Astrocyte of the cerebellum (primary cell): ENCODE measurements around the gene SNRPD2.

Source experiments
- DNase-seq: peaks from one replicate; pipeline ENCODE4 v3.0.0-alpha.2; 2011; ENCODE audit warnings: low read depth
- H3K4me3 ChIP-seq: 2 replicates; pipeline ENCODE4 v1.5.1; 2011; ENCODE audit warnings: mild to moderate bottlenecking, low read depth, low read length, moderate library complexity
- CTCF ChIP-seq: IDR thresholded peaks from 2 replicates; pipeline ENCODE4 v1.5.1; 2012; ENCODE audit warnings: low read length, low read depth, moderate library complexity, mild to moderate bottlenecking; ENCODE audit errors: missing control alignments
- in situ Hi-C: cut with HindIII; loops from 2 replicates; pipeline ENCODE4 v1.10.0; 2017; ENCODE audit warnings: low sequenced_read_pairs

SNRPD2 gene

DNA sequence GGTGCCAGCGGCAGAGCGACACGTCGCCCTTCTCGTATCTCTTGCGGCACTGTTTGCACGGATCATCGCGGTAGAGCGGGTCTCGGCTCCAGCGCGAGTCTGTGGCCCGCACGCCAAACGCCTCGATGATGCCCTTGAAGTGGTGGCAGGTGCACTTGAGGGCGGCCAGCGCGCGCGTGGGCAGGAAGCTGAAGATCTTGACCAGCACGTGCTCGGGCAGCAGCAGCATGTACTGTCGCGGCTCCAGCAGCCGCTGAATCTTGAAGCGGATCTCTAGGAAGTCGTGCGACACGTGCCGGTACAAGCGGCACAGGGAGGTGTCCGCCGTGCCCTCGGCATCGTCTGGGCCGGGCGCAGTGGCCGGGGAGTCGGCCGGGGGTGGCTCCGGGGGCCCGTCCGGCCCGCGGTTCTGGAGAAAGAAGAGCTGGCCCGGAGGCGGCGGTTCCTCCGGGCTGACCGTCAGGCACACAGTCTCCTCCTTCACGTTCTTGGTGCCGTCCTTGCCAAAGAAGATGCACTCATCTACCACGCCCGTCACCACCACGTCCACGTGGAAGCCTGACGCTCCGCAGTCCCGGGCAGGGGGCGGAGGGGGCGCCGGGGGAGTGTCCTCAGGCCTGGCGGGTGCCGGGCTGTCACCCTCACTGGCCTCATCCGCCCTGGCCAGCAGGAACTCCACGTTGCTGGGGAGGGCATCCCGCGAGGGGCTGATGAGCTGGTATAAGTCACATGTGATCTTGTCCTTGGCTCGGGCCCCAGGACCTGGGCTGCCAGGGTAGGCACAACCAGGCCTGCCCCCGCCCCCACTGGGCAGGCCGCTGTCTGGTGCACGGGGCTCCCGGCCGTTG is 20.3 kb upstream of the SNRPD2 start:
- DNase-seq: no peak
- in situ Hi-C loops: no loop called here
- TF ChIP-seq CTCF: no peak

DNA sequence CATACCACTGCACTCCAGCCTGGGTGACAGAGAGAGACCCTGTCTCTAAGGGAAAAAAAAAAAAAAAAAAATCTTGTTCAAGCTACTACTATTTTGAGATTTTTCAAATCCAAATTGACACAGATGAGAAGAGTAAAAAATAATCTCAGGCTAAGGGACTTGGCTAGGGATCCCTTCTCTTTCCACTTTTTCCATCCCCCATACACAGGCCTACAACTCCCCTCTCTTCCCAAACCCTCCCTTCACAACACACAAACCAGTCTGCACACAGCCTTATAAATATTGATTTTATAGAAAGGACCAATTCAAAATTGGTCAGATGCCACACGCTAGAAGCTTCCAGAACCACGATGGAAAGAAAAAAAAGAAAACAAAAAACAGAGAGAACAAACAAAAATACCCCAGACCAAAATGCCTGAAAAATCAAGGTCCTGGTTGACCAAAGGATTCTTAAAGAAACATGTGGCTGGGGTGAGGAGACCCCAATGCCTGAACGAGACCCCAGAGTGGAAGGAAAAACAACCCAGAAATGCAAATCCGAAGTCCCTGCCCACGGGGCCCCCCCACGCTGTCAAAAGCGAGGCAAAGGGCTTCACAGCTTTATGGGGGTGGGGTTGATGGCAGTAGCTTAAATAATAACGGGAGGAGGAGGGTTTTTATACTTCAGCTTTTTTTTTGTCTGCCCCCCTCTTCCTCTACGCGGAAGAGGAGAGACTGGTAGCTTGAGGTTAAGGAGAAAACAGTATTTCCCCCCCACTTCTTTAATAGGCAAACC is 18.8 kb upstream of the SNRPD2 start:
- in situ Hi-C loops: no loop called here
- no peak for DNase-seq
- no peak for TF ChIP-seq CTCF
- no peak overlapping the region for H3K4me3 ChIP-seq

More for the DNA sequence above, 20.3 kb upstream of the SNRPD2 start:
- H3K4me3 ChIP-seq: no peak overlapping the region

GRCh38 chr19:45705710-45706415 is 14.1 kb upstream of the SNRPD2 start:
- no peak overlapping the region for H3K4me3 ChIP-seq
- TF ChIP-seq CTCF: no peak
- in situ Hi-C loops: no loop called here
- no peak for DNase-seq

GRCh38 chr19:45705115-45705514 is 13.4 kb upstream of the SNRPD2 start:
- in situ Hi-C loops: no loop called here
- DNase-seq: no peak
- TF ChIP-seq CTCF: no peak
- H3K4me3 ChIP-seq: no peak overlapping the region

GRCh38 chr19:45701676-45702075 is 9.9 kb upstream of the SNRPD2 start:
- DNase-seq: no peak
- no peak overlapping the region for H3K4me3 ChIP-seq
- TF ChIP-seq CTCF: no peak
- in situ Hi-C loops: no loop called here

DNA sequence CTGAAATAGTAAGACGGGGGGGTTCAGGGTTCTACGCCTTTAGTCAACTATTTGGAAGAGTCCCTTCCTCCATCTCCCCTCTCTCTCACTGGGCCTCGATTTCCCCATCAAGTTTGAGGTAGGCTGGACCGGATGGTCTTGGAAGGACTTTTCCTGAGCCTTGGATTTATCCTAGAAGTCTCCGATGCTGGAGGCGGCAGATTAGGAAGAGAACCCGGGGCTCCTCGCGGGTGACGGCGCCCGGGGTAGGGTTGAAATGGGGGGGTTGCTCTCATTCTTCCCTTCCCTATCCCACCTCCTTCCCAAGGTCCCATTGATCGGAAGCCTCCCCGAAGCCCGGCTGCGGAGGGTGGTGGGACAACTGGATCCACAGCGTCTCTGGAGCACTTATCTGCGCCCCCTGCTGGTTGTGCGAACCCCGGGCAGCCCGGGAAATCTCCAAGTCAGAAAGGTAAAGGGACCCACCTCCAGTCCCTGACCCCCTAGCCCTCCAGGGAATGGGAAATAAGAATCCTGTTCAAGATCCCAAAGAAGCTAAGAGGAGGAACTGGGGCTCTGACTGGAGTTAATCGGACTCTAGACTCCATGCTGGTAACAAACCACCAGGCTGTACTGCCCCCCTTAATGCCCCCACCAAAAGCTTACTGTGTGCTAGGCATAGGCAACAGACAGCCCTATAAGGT is 1.5 kb upstream of the SNRPD2 start:
- peak; percentile 28 for DNase-seq
- H3K4me3 ChIP-seq: peak overlapping the region; percentile 96
- TF ChIP-seq CTCF: peak; percentile 94
- in situ Hi-C loops: no loop called here
